GM19372 (cell line): ENCODE data around the gene POLR3K.
"Not testable (repeated sequence)": the region's sequence is repeated elsewhere in the genome, so short reads cannot be mapped to it uniquely, and the experiment has no call there.

Experiments used
- ATAC-seq: cut with Tn5 transposase; IDR thresholded peaks from one replicate; pipeline ENCODE4 v1.9.1; 2021; ENCODE audit warnings: mild to moderate bottlenecking, low read depth, moderate library complexity; ENCODE audit not compliant: unreplicated experiment

The POLR3K gene

DNA sequence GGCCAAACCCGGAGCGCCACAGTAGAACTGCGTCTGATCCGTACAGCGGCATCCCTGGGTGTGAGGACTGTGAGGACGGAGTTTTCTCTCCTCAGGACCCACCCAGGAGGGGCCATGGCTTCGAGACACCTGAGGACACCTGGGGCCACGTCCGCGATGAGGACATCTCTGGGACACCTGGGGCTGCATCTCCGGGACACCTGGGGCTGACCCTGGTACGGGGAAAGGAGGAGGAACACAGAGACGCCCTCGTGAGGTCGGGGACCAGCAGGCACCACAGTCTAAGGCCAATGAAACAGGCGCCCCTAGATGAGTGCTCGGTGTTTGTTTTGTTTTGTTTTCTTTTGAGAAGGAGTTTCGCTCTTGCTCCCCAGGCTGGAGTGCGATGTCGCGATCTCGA, 29.3 kb downstream of the POLR3K start:
- ATAC-seq, result not testable (repeated sequence)

DNA sequence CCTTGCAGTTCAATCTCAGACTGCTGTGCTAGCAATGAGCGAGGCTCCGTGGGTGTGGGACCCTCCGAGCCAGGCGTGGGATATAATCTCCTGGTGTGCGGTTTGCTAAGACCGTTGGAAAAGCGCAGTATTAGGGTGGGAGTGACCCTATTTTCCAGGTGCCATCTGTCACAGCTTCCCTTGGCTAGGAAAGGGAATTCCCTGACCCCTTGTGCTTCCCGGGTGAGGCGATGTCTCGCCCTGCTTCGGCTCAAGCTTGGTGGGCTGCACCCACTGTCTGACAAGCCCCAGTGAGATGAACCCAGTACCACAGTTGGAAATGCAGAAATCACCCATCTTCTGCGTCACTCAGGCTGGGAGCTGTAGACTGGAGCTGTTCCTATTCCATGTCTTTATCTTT, 32.5 kb downstream of the POLR3K start:
- not testable (repeated sequence) for ATAC-seq

DNA sequence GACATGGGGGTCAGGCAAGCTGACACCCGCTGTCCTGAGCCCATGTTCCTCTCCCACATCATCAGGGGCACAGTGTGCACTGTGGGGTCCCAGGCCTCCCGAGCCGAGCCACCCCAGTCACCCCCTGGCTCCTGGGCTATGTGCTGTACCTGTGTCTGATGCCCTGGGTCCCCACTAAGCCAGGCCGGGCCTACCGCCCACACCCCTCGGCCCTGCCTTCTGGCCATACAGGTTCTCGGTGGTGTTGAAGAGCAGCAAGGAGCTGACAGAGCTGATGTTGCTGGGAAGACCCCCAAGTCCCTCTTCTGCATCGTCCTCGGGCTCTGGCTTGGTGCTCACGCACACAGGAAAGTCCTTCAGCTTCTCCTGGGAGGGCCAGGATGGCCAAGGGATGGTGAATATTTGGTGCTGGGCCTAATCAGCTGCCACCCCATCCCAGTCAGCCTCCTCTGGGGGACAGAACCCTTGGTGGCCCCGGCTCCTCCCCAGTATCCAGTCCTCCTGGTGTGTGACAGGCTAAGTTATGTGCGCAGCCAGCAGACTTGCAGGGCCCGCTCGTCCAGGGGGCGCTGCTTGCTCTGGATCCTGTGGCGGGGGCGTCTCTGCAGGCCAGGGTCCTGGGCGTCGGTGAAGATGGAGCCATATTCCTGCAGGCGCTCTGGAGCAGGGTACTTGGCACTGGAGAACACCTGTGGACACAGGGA, 36.2 kb downstream of the POLR3K start:
- not testable (repeated sequence) for ATAC-seq

DNA sequence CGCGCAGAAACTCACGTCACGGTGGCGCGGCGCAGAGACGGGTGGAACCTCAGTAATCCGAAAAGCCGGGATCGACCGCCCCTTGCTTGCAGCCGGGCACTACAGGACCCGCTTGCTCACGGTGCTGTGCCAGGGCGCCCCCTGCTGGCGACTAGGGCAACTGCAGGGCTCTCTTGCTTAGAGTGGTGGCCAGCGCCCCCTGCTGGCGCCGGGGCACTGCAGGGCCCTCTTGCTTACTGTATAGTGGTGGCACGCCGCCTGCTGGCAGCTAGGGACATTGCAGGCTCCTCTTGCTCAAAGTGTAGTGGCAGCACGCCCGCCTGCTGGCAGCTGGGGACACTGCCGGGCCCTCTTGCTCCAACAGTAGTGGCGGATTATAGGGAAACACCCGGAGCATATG, 42.6 kb downstream of the POLR3K start:
- not testable (repeated sequence) for ATAC-seq

DNA sequence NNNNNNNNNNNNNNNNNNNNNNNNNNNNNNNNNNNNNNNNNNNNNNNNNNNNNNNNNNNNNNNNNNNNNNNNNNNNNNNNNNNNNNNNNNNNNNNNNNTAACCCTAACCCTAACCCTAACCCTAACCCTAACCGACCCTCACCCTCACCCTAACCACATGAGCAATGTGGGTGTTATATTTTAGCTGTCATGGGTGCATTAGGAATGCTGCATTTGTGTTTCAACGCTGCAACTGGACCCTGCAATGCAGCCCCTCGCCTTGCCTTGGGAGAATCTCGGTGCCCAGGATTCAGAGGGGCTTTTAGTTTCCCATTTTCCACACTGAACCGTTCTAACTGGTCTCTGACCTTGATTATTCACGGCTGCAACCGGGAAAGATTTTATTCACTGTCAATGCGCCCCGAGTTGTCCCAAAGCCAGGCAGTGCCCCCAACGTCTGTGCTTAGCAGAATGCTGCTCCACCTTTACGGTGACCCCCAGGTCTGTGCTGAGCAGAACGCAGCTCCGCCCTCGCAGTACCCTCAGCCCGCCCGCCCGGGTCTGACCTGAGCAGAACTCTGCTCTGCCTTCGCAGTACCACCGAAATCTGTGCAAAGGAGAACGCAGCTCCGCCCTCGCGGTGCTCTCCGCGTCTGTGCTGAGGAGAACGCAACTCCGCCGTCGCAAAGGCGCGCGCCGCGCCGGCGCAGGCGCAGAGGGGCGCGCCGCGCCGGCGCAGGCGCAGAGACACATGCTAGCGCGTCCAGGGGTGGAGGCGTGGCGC, 43.3 kb downstream of the POLR3K start:
- no peak for ATAC-seq
